ENCODE data around the gene GRIN2A.

The GRIN2A gene

GRCh38 chr16:9862327-9862726, 319.9 kb downstream of the GRIN2A start:
- H3K27me3 ChIP-seq (ENCODE audit: control insufficient read depth, insufficient read depth, low read length) = no peaks in the 10 kb centered on the region
- H3K4me1 ChIP-seq (ENCODE audit: control insufficient read depth, insufficient read depth, low read length) = no peaks in the 10 kb centered on the region
- no peaks in the 10 kb centered on the region for H3K9me3 ChIP-seq (ENCODE audit: control insufficient read depth, insufficient read depth, low read depth, low read length)
- no peak overlapping the region for H3K27ac ChIP-seq (ENCODE audit: low read depth, low read length)
- H3K9ac ChIP-seq (ENCODE audit: low read length) = no peak overlapping the region
- H3K36me3 ChIP-seq (ENCODE audit: control insufficient read depth, insufficient read depth, low read length) = no peaks in the 10 kb centered on the region
- H3K4me3 ChIP-seq (ENCODE audit: low read depth, low read length) = no peak overlapping the region

DNA sequence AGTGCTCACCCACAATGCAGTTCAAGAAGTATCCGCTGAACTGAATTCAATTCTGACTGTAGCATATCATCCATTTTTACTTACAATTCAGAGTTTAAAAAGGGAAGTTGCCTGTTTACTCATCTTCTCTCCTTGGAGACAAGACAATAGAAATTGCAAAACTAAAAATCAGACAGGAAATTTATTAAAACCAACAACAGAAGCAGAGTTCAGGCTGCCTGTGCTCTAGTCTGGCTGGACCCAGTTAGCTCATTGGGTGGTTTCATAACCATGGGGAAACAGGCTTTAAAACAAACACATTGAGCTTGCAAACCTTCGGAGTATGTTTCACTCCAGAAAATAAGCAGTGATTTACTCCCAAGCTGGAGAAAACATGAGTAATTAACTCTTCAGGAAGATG, 321.4 kb downstream of the GRIN2A start:
- Histone ChIP-seq H3K36me3 (ENCODE audit: control insufficient read depth, insufficient read depth, low read length) (no peaks in the 10 kb centered on the region), H3K4me3 (ENCODE audit: low read depth, low read length) (no peak overlapping the region), H3K9ac (ENCODE audit: low read length) (no peak overlapping the region), H3K27me3 (ENCODE audit: control insufficient read depth, insufficient read depth, low read length) (no peaks in the 10 kb centered on the region), H3K27ac (ENCODE audit: low read depth, low read length) (no peak overlapping the region), H3K9me3 (ENCODE audit: control insufficient read depth, insufficient read depth, low read depth, low read length) (no peaks in the 10 kb centered on the region), H3K4me1 (ENCODE audit: control insufficient read depth, insufficient read depth, low read length) (no peaks in the 10 kb centered on the region)

DNA sequence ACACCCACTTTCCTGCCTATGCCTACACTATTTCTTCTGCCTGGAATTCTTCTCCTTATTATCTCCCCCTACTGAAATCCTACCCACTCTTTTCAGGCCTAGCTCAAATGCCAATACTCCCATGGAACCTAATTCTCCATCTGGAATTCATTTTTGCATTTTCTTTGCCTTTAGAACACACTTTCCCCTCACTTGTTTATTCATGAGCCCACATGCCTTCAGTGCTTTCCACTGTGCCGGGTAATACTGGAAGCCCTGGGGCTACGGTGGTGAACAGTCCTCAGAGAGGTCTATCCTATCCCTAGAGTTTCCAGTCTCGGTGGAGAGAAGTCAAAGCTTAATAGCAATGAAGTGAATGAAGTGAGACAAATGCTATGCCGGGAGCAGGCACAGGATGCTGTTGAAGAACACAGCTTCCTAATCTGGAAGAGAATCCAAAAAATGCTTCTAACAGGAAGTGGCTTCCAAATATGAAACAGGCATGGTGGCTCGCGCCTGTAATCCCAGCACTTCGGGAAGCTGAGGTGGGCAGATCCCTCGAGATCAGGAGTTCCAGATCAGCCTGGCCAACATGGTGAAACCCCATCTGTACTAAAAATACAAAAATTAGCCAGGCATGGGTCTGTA, 322.4 kb downstream of the GRIN2A start:
- Histone ChIP-seq H3K27me3 (ENCODE audit: control insufficient read depth, insufficient read depth, low read length) (no peaks in the 10 kb centered on the region), H3K9me3 (ENCODE audit: control insufficient read depth, insufficient read depth, low read depth, low read length) (no peaks in the 10 kb centered on the region), H3K36me3 (ENCODE audit: control insufficient read depth, insufficient read depth, low read length) (no peaks in the 10 kb centered on the region)

DNA sequence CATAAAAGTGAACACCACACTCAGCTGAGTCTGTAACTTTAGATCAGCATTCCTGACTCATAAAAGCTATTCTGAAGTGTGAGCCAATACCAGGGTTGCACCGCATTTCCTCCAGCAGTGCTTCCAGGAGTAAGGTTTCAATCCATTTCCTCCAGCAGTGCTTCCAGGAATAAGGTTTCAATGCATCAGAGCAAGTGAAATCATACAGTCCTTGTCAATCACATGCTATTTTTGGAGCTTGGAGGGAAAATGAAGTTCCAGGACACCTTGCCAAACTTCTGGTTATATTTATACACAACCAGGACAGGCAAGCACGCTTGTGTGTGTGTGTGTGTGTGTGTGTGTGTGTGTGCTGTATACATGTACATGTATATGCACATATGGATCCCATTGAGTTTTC, 327.6 kb downstream of the GRIN2A start:
- Histone ChIP-seq H3K9me3 (ENCODE audit: control insufficient read depth, insufficient read depth, low read depth, low read length) (no peaks in the 10 kb centered on the region), H3K9ac (ENCODE audit: low read length) (no peak overlapping the region), H3K4me3 (ENCODE audit: low read depth, low read length) (no peak overlapping the region), H3K4me1 (ENCODE audit: control insufficient read depth, insufficient read depth, low read length) (no peaks in the 10 kb centered on the region), H3K27me3 (ENCODE audit: control insufficient read depth, insufficient read depth, low read length) (no peaks in the 10 kb centered on the region), H3K36me3 (ENCODE audit: control insufficient read depth, insufficient read depth, low read length) (no peaks in the 10 kb centered on the region), H3K27ac (ENCODE audit: low read depth, low read length) (no peak overlapping the region)

More for the DNA sequence above, 322.4 kb downstream of the GRIN2A start:
- Histone ChIP-seq H3K9ac (ENCODE audit: low read length) (no peak overlapping the region), H3K27ac (ENCODE audit: low read depth, low read length) (no peak overlapping the region), H3K4me1 (ENCODE audit: control insufficient read depth, insufficient read depth, low read length) (no peaks in the 10 kb centered on the region), H3K4me3 (ENCODE audit: low read depth, low read length) (no peak overlapping the region)

GRCh38 chr16:9852003-9852402, 330.2 kb downstream of the GRIN2A start:
- Histone ChIP-seq H3K9me3 (ENCODE audit: control insufficient read depth, insufficient read depth, low read depth, low read length) (no peaks in the 10 kb centered on the region), H3K27me3 (ENCODE audit: control insufficient read depth, insufficient read depth, low read length) (no peaks in the 10 kb centered on the region), H3K36me3 (ENCODE audit: control insufficient read depth, insufficient read depth, low read length) (no peaks in the 10 kb centered on the region), H3K4me3 (ENCODE audit: low read depth, low read length) (no peak overlapping the region), H3K9ac (ENCODE audit: low read length) (no peak overlapping the region), H3K27ac (ENCODE audit: low read depth, low read length) (no peak overlapping the region), H3K4me1 (ENCODE audit: control insufficient read depth, insufficient read depth, low read length) (no peaks in the 10 kb centered on the region)

DNA sequence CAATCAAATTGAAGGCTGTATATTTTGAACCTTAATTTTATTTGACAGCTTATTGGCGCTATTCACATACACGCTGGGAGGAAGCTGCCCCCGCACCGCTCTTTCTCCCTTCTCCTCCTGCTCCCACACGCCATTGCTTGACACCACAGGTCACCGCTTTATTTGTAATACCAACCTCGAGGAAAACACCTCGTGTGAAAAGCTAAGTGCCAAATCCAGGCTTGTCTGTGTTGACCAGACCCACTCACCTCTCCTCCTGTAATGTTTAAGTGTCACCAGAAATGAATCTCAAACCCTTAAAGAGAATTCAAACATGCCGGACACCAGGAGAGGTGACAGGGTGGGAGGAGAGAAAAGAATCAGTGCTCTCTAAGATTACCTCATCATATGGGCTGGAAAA, 331.4 kb downstream of the GRIN2A start:
- Histone ChIP-seq H3K9me3 (ENCODE audit: control insufficient read depth, insufficient read depth, low read depth, low read length) (no peaks in the 10 kb centered on the region), H3K36me3 (ENCODE audit: control insufficient read depth, insufficient read depth, low read length) (no peaks in the 10 kb centered on the region), H3K9ac (ENCODE audit: low read length) (no peak overlapping the region), H3K27me3 (ENCODE audit: control insufficient read depth, insufficient read depth, low read length) (no peaks in the 10 kb centered on the region), H3K4me1 (ENCODE audit: control insufficient read depth, insufficient read depth, low read length) (no peaks in the 10 kb centered on the region), H3K27ac (ENCODE audit: low read depth, low read length) (no peak overlapping the region), H3K4me3 (ENCODE audit: low read depth, low read length) (no peak overlapping the region)

DNA sequence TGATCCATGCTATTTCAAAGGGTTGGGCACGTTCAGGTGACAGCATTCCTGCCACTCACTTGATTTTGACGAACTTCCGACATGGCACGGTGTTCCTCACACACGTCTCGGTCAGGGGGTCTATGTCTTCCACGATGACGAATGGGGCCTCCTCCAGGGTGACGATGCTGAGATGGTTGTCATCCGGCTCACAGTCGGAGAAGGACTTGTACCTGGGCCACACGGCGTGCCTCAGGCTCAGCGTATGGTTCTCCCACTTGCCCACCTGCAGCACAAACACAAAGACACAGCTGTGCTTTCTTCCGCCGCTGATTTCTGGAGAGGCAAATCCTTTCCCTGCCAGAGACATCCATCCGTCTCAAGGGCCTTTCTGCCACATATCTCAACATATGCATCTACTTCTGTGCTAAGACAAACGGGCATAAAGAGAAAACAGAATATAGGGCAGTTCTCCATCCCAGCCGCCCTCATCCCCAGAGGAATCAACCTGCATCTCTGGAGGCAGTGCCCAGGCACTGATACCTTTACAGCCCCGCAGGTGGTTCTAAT, 332.5 kb downstream of the GRIN2A start:
- H3K27ac ChIP-seq (ENCODE audit: low read depth, low read length) = no peak overlapping the region
- no peaks in the 10 kb centered on the region for H3K4me1 ChIP-seq (ENCODE audit: control insufficient read depth, insufficient read depth, low read length)
- no peak overlapping the region for H3K4me3 ChIP-seq (ENCODE audit: low read depth, low read length)
- no peaks in the 10 kb centered on the region for H3K9me3 ChIP-seq (ENCODE audit: control insufficient read depth, insufficient read depth, low read depth, low read length)
- no peaks in the 10 kb centered on the region for H3K36me3 ChIP-seq (ENCODE audit: control insufficient read depth, insufficient read depth, low read length)
- H3K27me3 ChIP-seq (ENCODE audit: control insufficient read depth, insufficient read depth, low read length) = no peaks in the 10 kb centered on the region
- no peak overlapping the region for H3K9ac ChIP-seq (ENCODE audit: low read length)

DNA sequence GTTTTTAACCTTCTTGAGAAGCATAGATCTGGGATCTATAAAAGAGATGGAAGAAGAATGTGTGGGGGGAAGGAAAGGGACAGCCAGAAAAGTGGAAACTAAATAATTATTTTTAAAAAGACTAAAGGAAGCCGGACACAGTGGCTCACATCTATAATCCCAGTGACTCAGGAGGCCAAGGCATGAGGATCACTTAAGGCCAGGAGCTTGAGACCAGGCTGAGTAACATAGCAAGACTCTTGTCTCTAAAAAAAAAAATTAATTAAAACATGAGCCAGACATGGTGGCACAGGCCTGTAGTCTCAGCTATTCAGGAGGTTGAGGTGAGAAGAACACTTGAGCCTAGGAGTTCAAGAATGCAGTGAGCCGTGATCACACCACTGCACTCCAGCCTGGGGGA, 335.1 kb downstream of the GRIN2A start:
- H3K9ac ChIP-seq (ENCODE audit: low read length) = no peak overlapping the region
- no peak overlapping the region for H3K4me3 ChIP-seq (ENCODE audit: low read depth, low read length)
- H3K27me3 ChIP-seq (ENCODE audit: control insufficient read depth, insufficient read depth, low read length) = no peaks in the 10 kb centered on the region
- H3K36me3 ChIP-seq (ENCODE audit: control insufficient read depth, insufficient read depth, low read length) = no peaks in the 10 kb centered on the region
- no peaks in the 10 kb centered on the region for H3K9me3 ChIP-seq (ENCODE audit: control insufficient read depth, insufficient read depth, low read depth, low read length)
- no peak overlapping the region for H3K27ac ChIP-seq (ENCODE audit: low read depth, low read length)
- H3K4me1 ChIP-seq (ENCODE audit: control insufficient read depth, insufficient read depth, low read length) = no peaks in the 10 kb centered on the region

- Histone ChIP-seq H3K27me3 (ENCODE audit: control insufficient read depth, insufficient read depth, low read length) (no peaks in the 10 kb centered on the region), H3K27ac (ENCODE audit: low read depth, low read length) (no peak overlapping the region), H3K4me1 (ENCODE audit: control insufficient read depth, insufficient read depth, low read length) (no peaks in the 10 kb centered on the region), H3K9me3 (ENCODE audit: control insufficient read depth, insufficient read depth, low read depth, low read length) (no peaks in the 10 kb centered on the region), H3K4me3 (ENCODE audit: low read depth, low read length) (no peak overlapping the region), H3K36me3 (ENCODE audit: control insufficient read depth, insufficient read depth, low read length) (no peaks in the 10 kb centered on the region), H3K9ac (ENCODE audit: low read length) (no peak overlapping the region)
These were observed 335.7 kb downstream of the GRIN2A start for GRCh38 chr16:9846362-9847099.

- Histone ChIP-seq H3K9me3 (ENCODE audit: control insufficient read depth, insufficient read depth, low read depth, low read length) (no peaks in the 10 kb centered on the region), H3K4me3 (ENCODE audit: low read depth, low read length) (no peak overlapping the region), H3K27me3 (ENCODE audit: control insufficient read depth, insufficient read depth, low read length) (no peaks in the 10 kb centered on the region), H3K27ac (ENCODE audit: low read depth, low read length) (no peak overlapping the region), H3K4me1 (ENCODE audit: control insufficient read depth, insufficient read depth, low read length) (peaks cover 4% of the 10 kb centered on the region; the same call in 1 of the 2 replicates), H3K36me3 (ENCODE audit: control insufficient read depth, insufficient read depth, low read length) (no peaks in the 10 kb centered on the region), H3K9ac (ENCODE audit: low read length) (no peak overlapping the region)
These were observed 336.4 kb downstream of the GRIN2A start for GRCh38 chr16:9845661-9846361.

- peaks cover 10% of the 10 kb centered on the region; the same call in 1 of the 2 replicates for H3K4me1 ChIP-seq (ENCODE audit: control insufficient read depth, insufficient read depth, low read length)
- H3K9me3 ChIP-seq (ENCODE audit: control insufficient read depth, insufficient read depth, low read depth, low read length) = no peaks in the 10 kb centered on the region
- no peak overlapping the region for H3K27ac ChIP-seq (ENCODE audit: low read depth, low read length)
- H3K27me3 ChIP-seq (ENCODE audit: control insufficient read depth, insufficient read depth, low read length) = no peaks in the 10 kb centered on the region
- no peaks in the 10 kb centered on the region for H3K36me3 ChIP-seq (ENCODE audit: control insufficient read depth, insufficient read depth, low read length)
- no peak overlapping the region for H3K9ac ChIP-seq (ENCODE audit: low read length)
- no peak overlapping the region for H3K4me3 ChIP-seq (ENCODE audit: low read depth, low read length)
These were observed 337.9 kb downstream of the GRIN2A start for GRCh38 chr16:9844361-9844760.
